Stimulated activated CD8-positive, alpha-beta memory T cell treated with anti-CD3 and anti-CD28 coated beads, Interleukin-12 subunit alpha, Interleukin-12 subunit beta, amount 100 ng/mL, for 24 hours (primary cell): Measurements from ENCODE around the gene RASSF7.

Source experiments
- DNase-seq: peaks from one replicate; pipeline ENCODE4 v3.0.0-alpha.2; 2020; ENCODE audit errors: extremely low read depth

RASSF7 gene

DNA sequence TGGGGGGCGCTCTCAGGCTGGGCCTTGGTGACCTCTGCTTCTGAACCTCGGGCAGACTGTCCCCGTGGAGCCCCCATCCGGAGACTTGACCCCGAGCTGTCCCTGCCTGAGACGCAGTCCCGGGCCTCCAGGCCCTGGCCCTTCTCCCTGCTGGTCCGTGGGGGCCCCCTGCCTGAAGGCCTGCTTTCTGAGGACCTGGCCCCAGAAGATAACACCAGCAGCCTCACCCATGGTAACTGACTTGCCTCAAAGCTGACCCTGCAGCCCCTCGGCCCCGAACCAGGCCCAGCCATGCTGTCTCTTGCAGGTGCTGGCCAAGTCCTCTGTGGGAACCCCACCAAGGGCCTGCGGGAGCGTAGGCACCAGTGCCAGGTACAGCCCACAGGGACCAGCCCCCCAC, 9.2 kb upstream of the RASSF7 start:
- no peak for DNase-seq

GRCh38 chr11:553083-553987, 7.4 kb upstream of the RASSF7 start:
- no peak for DNase-seq

- no peak for DNase-seq
Observed at GRCh38 chr11:553988-554340, 6.8 kb upstream of the RASSF7 start.

GRCh38 chr11:554428-555226, 6.1 kb upstream of the RASSF7 start:
- DNase-seq, result no peak

- DNase-seq, result no peak
Observed at GRCh38 chr11:555227-555779, 5.5 kb upstream of the RASSF7 start.

GRCh38 chr11:555780-556661, 4.7 kb upstream of the RASSF7 start:
- no peak for DNase-seq

- no peak for DNase-seq
Observed at GRCh38 chr11:556662-557256, 4.0 kb upstream of the RASSF7 start.

DNA sequence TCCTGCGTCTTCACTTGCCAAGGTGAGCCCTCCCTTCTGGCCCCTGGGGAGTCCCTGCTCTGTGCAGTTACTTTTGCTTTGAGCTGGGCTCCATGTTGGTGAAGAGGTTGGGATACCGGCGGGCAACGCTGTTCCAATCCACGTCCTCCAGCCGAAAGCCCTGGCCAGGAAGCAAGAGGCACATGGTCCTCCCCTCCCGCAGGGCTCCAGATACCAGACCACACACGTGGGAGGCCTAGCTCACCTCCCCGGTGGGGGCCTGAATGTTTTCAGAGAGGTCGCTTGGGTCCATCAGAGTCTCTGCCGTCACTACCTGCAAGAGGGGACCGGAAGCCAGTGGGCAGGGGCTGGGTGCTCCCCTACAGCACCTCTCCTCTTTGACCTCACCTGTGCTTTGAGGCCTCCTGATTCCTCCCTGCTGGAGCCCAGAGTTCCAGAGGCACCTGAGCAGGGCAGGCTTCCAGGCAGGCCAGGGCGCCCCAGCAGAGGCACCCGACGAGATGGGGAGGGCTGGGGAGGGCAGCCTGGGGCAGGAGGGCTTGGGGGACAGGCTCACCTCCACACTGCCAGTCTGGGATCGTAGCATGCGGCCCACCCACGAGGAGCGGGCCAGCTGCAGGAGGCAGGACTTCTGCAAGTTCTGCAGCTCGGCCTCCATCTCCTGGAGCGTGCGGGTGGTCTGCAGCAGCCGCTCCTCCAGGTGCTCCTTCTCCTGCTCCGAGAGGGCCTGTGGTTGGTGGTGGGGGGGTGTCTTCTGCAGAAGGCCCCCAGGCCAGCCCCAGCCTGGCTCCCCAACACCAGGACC, 3.2 kb upstream of the RASSF7 start:
- no peak for DNase-seq

DNA sequence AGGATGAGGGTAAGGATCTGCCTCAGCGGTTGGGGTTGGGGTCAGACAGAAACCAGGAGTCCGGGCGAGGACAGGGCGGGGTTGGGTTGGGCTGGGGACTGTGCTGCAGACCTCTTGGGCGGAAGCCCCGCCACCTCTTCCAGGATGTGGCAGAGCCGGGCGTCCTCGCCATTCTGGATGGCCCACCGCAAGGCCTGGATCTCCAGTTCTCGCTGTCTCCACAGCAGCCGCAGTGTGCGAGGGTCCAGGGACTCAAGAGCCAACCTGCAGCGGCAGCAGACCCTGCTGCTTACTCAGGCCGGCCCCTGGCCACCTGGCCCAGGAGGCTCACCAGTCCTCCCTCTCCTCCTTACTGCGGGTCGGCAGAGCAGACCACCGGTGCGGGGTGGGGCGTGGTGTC, 2.3 kb upstream of the RASSF7 start:
- DNase-seq, result no peak

GRCh38 chr11:559020-559620, 1.6 kb upstream of the RASSF7 start:
- no peak for DNase-seq

DNA sequence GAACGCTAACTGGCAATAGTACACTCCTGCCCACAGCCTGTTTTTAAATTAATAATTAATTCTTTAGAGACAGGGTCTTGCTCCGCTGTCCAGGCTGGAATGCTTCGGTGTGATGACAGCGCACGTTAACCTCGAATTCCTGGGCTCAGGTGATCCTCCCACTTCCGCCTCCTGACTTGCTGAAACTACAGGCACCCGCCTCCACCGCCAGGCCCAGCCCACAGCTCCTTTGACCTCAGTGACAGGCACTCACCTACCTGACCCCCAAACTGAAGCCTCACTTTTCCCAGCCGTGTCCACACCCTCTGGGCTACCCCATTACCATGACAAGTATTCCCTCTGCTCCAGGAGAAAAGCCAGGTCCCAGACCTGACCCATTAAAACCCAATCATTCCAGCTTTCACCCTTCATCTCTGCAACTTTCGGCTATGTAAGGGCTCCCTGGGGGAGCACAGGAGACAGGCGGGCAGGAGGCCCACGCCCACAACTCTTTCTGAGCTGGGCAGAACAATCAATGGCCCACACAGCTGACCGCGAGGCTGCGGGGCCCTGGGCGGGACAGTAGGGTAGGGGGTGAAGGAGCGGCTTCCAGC, 962 bp upstream of the RASSF7 start:
- DNase-seq, result no peak

DNA sequence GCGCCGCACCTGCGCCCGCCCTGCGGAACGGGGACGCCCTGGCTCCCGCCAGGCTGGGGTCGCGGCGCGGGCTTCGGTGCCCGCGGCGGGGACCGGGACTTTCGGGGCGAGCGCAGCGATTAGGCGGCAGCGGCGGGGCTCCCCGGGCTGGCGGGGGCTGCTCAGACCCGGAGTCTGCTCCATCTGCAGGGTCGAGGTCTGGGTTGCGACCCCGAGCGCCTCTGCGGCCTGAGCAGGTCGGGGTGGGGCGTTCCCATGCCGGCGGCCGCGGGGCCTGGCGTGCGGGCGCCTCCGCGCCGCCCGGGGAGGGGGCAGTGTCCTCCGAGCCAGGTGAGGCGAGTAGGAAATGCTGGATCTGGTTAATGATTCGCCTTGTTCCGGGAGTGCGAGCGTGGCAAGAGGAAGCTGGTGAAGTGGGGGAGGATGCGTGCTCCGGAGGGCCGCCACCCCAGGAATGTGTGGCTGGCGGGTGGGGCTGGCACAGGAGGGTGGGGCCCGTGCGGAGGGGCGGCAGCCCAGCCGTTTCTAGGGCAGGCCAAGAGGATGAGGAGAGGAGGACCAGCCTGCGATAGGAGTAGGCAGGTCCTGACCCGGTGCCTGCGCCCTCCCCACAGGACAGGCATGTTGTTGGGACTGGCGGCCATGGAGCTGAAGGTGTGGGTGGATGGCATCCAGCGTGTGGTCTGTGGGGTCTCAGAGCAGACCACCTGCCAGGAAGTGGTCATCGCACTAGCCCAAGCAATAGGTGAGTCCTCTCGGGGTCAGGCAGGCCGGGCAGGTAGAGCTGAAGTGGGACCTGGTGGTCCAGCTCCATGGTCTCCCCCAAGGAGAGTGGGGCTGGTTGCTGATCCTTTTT, 606 bp downstream of the RASSF7 start:
- no peak for DNase-seq

DNA sequence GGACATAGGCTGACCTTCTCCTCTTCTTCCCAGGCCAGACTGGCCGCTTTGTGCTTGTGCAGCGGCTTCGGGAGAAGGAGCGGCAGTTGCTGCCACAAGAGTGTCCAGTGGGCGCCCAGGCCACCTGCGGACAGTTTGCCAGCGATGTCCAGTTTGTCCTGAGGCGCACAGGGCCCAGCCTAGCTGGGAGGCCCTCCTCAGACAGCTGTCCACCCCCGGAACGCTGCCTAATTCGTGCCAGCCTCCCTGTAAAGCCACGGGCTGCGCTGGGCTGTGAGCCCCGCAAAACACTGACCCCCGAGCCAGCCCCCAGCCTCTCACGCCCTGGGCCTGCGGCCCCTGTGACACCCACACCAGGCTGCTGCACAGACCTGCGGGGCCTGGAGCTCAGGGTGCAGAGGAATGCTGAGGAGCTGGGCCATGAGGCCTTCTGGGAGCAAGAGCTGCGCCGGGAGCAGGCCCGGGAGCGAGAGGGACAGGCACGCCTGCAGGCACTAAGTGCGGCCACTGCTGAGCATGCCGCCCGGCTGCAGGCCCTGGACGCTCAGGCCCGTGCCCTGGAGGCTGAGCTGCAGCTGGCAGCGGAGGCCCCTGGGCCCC, 1.4 kb downstream of the RASSF7 start:
- no peak for DNase-seq

- no peak for DNase-seq
Observed at GRCh38 chr11:563066-563811, 2.5 kb downstream of the RASSF7 start.

DNA sequence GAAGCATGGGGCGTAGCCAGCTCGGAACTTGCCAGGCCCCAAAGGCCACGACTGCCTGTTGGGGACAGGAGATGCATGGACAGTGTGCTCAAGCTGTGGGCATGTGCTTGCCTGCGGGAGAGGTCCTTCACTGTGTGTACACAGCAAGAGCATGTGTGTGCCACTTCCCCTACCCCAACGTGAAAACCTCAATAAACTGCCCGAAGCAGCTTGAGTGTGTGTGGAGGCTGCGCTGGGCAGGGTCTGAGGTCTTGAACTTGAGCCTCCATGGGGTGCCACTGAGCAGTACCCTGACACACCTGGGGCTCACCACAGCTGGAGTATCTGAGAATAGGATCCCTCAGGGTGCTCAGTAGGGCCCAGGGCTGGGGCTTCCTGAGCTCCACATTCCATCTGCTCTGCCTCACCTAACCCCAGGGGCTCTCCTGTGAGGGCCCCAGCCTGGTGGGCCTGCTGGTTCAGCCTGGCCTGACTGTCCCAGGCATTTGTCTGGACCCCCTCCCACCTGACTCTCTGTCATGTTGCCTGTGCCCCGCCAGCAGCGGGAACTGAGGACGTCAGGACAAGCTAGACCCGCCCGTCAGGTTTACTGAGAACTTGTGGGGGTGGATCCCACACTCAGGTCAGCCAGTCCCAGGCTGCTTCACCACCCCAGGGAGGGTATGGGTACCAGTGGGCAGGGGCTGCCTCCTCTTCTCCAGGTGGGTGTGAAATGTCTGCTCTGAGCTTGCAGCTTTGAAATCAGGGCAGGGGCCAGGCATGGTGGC, 3.2 kb downstream of the RASSF7 start:
- DNase-seq, result no peak

DNA sequence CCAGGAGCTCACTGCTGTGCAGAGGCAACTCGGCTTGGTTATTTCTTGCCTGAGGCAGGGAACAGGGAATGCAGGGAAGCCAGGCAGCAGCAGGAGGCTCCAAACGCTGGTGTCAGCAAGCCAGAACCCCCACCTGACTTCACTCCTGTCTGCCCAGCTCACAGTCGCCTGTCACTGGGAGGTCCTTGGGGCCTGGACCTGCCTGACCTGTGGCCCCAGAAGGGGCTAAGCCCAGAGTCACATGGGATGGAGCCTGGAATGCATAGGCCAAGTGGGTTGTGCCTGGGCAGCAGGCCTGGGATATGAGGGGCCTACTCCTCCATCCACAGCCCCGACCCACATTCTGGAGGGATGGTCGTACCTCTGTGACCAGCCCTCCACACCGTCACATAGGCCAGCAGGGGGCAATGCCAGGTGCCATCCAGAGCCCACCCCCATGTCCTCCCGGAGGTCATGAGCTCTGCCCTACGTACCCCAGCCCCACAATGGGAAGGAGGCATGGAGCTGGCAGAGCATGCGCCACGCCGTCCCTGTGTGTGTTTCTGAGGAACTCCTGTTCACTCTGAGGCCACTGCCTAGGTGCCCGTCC, 5.2 kb downstream of the RASSF7 start:
- DNase-seq, result no peak
